HG03575 (cell line): ENCODE measurements around the gene CCDC124.

Experiments used
- ATAC-seq: cut with Tn5 transposase; IDR thresholded peaks from one replicate; pipeline ENCODE4 v1.9.1; 2021; ENCODE audit not compliant: unreplicated experiment, insufficient number of reproducible peaks, low FRiP score; ENCODE audit errors: extremely low read depth

Gene CCDC124

GRCh38 chr19:17931532-17932191 lies 1.2 kb upstream of the CCDC124 start:
- no peak for ATAC-seq

GRCh38 chr19:17933414-17934129 lies 757 bp downstream of the CCDC124 start:
- no peak for ATAC-seq

DNA sequence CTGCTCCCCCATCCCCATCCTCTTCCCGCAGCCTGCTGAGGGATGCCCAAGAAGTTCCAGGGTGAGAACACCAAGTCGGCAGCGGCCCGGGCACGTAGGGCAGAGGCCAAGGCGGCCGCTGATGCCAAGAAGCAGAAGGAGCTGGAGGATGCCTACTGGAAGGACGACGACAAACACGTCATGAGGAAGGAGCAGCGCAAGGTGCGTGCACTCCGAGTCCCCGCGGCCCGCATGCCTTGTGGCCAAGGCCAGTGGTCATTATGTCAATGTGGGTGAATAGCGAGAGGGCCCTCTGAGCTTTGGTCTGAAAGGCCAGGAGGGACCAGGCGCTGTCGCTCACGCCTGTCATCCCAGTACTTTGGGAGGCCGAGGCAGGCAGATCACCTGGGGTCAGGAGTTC lies 3.6 kb downstream of the CCDC124 start:
- ATAC-seq, result no peak

- no peak for ATAC-seq
Measured at GRCh38 chr19:17937371-17937900, 4.6 kb downstream of the CCDC124 start.

DNA sequence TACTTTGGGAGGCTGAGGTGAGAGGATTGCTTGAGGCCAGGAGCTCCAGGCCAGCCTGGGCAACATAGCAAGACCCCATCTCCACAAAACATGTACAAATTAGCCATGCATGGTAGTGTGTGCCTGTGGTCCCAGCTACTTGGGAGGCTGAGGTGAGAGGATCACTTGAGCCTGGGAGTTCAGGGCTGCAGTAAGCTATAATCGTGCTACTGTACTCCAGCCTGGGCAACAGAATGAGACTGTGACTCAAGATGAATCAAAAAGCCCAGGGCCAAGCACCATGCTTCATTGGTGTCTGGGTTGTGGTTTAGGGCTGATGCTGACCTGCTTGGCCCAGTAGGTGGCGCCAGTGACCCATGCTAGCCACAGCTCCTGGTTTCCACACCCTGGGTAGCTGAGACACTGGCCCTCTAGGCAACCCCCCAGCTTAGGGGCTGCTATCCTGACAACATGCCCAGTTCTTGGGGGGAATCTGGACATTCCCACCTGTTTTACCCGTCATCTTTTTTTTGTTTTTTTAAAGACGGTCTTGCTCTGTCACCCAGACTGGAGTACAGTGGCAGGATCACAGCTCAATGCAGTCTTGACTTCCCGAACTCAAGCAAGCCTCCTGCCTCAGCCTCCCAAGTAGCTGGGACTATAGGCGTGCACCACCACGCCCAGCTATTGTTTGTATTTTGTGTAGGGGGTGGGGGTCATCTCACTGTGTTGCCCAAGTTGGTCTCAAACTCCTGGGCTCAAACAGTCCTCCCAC lies 5.5 kb downstream of the CCDC124 start:
- ATAC-seq, result no peak

DNA sequence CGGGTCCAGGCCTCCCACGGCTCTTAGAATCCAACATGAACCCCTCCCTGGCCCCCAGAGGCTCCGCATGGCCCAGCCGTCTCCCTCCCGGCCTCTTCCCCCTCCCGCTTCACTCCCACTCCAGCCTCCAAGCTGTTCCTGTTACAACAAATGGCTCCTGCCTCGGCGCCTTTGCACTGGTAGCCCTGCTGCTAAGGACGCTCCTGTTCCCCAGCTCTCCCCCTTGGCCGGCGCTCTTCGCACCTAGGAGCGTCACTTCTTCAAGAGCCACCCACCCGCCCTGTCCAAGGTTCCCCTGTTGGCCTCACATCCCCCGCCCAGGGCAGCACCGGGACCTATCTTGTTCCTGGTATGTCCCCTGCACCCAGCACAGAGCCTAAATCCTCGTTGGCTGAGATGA lies 9.4 kb downstream of the CCDC124 start:
- no peak for ATAC-seq

- no peak for ATAC-seq
Measured at GRCh38 chr19:17942582-17943273, 9.9 kb downstream of the CCDC124 start.

GRCh38 chr19:17943274-17944221 lies 10.7 kb downstream of the CCDC124 start:
- ATAC-seq, result no peak

DNA sequence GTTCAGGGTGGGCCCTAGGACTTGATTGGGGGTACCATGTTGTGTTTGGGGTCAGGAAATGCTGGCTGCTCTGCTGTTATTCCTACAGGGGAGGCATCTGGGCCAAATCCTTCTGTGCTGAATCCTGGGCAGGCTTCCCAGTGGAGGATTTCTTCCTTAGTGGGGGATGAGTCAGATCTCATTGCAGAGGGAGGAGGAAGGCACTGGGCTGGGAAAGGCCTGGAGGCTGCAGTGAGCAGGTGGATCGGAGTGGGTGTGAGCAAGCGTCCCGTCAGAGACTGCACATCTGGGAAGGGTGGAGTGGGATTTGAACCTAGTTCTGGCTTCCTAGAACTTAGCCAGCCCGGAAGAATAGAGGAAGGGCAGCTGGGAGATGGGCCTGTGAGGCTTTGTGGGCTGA lies 11.5 kb downstream of the CCDC124 start:
- no peak for ATAC-seq

DNA sequence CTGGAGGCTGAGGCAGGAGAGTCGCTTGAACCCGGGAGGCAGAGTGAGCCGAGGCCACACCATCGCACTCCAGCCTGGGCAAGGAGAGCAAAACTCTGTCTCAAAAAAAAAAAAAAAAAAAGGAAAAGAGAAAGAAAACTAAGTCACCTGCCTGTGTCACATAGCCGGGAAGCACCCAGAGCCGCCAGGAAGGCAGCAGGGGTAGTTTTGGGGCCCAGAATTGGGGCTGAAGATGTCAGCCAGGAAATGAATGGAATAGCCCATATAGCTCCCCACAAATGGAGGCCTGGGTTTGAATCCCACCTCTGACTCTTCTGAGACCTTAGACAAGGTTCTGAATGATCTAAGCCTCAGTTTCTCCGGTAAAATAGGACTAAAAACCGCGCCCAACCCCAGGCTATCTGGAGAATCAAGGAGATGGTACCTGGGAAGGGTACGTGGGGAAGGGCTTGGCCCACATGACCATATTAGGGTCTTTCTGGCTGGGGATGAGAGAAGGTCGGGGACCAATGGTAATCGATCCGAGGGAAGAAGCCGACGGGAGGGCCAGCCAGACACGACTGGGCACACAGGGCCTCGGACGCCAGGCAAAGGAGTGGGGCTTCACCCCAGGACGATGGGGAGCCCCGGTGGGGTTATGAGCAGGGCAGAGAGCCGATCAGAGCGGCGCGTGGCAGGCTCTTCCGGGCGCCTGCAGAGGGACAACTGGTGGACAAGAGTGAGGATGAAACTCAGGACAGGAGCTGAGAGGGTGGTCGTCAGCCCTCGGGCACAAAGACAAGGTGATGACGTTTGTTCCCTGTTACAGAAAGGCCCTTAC lies 14.4 kb downstream of the CCDC124 start:
- ATAC-seq, result no peak

DNA sequence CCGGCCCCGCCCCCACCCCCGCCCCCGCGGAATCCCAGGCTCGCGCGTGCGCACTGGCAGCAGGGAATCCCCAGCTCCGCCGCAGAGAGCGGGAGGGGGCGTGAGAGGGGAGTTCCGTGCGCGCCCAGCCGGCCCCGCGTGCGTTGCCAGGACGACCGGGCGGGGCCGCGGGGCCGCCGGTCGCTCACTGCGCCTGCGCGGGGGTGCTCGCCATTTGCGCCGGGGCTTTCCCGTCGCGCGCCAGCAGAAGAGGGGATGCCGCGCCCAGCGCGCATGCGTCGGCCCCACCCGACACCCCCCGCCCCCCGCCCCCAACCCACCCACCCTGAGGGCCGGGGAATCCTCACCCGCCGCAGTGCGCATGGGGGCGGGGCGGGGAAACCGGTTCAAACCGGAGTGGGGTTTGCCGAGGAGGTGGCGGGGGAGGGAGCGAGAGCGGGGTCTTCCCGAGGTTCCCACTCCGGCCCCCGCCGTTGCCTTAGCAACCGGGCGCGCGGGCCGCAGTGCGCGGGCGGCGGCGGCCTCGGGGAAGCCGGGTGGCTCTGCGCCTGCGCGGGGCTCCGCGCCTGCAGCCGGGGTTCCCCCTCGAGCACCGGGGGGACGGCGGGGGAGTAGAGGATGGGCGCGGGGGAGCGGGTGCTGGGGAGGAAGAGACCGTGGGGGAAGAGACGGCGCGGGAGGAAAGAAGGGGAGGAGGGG lies 15.1 kb downstream of the CCDC124 start:
- no peak for ATAC-seq

- ATAC-seq, result no peak
Measured at GRCh38 chr19:17948514-17948900, 15.7 kb downstream of the CCDC124 start.

GRCh38 chr19:17948931-17949930 lies 16.4 kb downstream of the CCDC124 start:
- ATAC-seq, result no peak

GRCh38 chr19:17949956-17950309 lies 17.1 kb downstream of the CCDC124 start:
- ATAC-seq, result no peak

DNA sequence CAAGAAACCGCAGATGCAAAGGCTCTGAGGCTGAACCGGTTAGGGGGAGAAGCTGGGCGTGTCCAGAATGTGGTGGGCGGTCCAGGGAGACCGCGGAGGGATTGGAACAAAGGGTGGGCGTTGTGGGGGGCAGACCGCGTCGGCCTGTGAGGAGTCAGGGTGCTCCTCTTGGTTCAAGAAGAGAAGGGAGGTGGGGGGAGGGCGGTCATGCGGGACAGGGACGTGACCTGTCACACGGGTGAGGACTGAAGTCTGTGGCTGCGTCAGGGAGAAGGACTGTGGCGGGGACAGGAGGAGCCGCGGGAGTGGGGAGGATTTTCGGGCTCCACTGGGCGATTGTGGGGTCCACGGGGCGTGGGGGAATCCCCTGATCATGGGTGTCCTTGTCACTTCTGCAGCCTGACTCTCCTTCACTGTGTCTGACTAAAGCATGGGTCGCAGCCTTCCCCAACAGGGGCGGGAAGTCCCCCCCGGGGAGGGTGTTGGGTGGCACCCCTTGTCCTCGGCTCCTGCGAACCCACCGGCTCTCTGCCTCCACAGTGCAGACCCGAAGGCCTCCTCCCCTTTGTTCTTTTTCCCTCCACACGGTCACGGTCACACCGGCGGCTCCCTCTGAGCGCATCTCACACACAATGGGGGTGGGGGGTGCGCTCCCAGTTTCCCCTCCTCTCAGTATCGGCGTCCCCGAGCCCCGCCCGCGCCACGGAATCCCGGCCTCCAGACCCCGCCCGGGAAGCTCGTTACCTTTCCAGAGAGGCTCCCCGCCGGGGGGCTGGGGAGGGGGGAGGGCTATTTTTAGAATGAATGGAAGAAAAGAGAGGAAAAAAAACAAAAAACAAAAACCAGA lies 17.7 kb downstream of the CCDC124 start:
- ATAC-seq, result no peak
